HEK293 (cell line): ENCODE results near the gene SLC41A1.

Experiments used
- CTCF ChIA-PET: fragments of 350-600 bp; formaldehyde crosslinking; extraction: SDS; loops from one replicate; lab custom pipeline; 2021; ENCODE audit warnings: antibody characterized with exemption; lab: Yijun Ruan, JAX
- POLR2A ChIA-PET: fragments of 300-600 bp; formaldehyde crosslinking; extraction: SDS; loops from one replicate; lab custom pipeline; 2020; ENCODE audit warnings: antibody characterized with exemption, inconsistent platforms; lab: Yijun Ruan, JAX
- H3K27ac ChIP-seq: fragments of 200-500 bp; sonication (Bioruptor generic); 2 replicates; pipeline ENCODE4 v1.5.1; 2014; ENCODE audit warnings: low read depth, low read length, control low read depth, inconsistent platforms; ENCODE audit errors: extremely low read depth
- H3K36me3 ChIP-seq, 2 experiments: fragments of 200-500 bp in 1 of 2; sonication (Bioruptor generic) in 1 of 2; 1 replicate in 1 of 2; 2 replicates in 1 of 2; pipeline ENCODE4 v1.5.1; 2014 to 2017; ENCODE audit warnings: inconsistent platforms in 2 of 2, low read length in 2 of 2; ENCODE audit not compliant: control insufficient read depth in 2 of 2, insufficient read depth in 1 of 2
- H3K4me1 ChIP-seq: fragments of 200-500 bp; sonication (Bioruptor generic); 2 replicates; pipeline ENCODE4 v1.5.1; 2014; ENCODE audit warnings: mild to moderate bottlenecking, low read length, inconsistent platforms; ENCODE audit not compliant: control insufficient read depth, insufficient read depth
- H3K4me3 ChIP-seq: 2 replicates; pipeline ENCODE4 v1.5.1; 2011; ENCODE audit warnings: low read depth, mild to moderate bottlenecking, control low read depth, low read length, moderate library complexity
- H3K9me3 ChIP-seq: fragments of 200-500 bp; sonication (Bioruptor generic); 2 replicates; pipeline ENCODE4 v1.5.1; 2014; ENCODE audit warnings: low read depth, low read length, inconsistent platforms; ENCODE audit not compliant: control insufficient read depth, insufficient read depth
- GLIS1 ChIP-seq: fragments of 450-650 bp; formaldehyde crosslinking; IDR thresholded peaks from 2 replicates; pipeline ENCODE4 v1.5.1; 2016; ENCODE audit warnings: missing biosample characterization, missing genetic modification characterization
- PRDM1 ChIP-seq: fragments of 450-650 bp; formaldehyde crosslinking; IDR thresholded peaks from 2 replicates; pipeline ENCODE4; 2016; ENCODE audit warnings: missing biosample characterization, missing genetic modification characterization
- RBAK ChIP-seq: fragments of 450-650 bp; formaldehyde crosslinking; IDR thresholded peaks from 2 replicates; pipeline ENCODE4 v1.5.1; 2016; ENCODE audit warnings: missing biosample characterization, missing genetic modification characterization
- SCRT2 ChIP-seq: fragments of 450-650 bp; formaldehyde crosslinking; IDR thresholded peaks from 2 replicates; pipeline ENCODE4 v1.5.1; 2016; ENCODE audit warnings: missing biosample characterization, missing genetic modification characterization
- WT1 ChIP-seq: fragments of 450-650 bp; formaldehyde crosslinking; IDR thresholded peaks from 2 replicates; pipeline ENCODE4 v1.5.1; 2016; ENCODE audit warnings: missing biosample characterization, missing genetic modification characterization
- ZBTB17 ChIP-seq: fragments of 450-650 bp; formaldehyde crosslinking; IDR thresholded peaks from 2 replicates; pipeline ENCODE4 v1.5.1; 2016; ENCODE audit warnings: missing biosample characterization, missing genetic modification characterization
- ZFHX2 ChIP-seq: fragments of 450-650 bp; formaldehyde crosslinking; conservative IDR thresholded peaks from 2 replicates; pipeline ENCODE4 v1.5.1; 2016; ENCODE audit warnings: missing biosample characterization, missing genetic modification characterization
- ZFP37 ChIP-seq: fragments of 450-650 bp; formaldehyde crosslinking; IDR thresholded peaks from 2 replicates; pipeline ENCODE4 v1.5.1; 2016; ENCODE audit warnings: missing biosample characterization, missing genetic modification characterization
- ZNF112 ChIP-seq: fragments of 450-650 bp; formaldehyde crosslinking; IDR thresholded peaks from 2 replicates; pipeline ENCODE4 v1.5.0; 2017; ENCODE audit warnings: missing biosample characterization, missing genetic modification characterization
- ZNF114 ChIP-seq: fragments of 450-650 bp; formaldehyde crosslinking; IDR thresholded peaks from 2 replicates; pipeline ENCODE4 v1.5.0; 2017; ENCODE audit warnings: missing biosample characterization, missing genetic modification characterization
- ZNF16 ChIP-seq: fragments of 450-650 bp; formaldehyde crosslinking; IDR thresholded peaks from 2 replicates; pipeline ENCODE4 v1.5.1; 2016; ENCODE audit warnings: low read depth, missing biosample characterization, missing genetic modification characterization
- ZNF2 ChIP-seq: fragments of 450-650 bp; formaldehyde crosslinking; IDR thresholded peaks from 2 replicates; pipeline ENCODE4 v1.5.1; 2016; ENCODE audit warnings: missing biosample characterization, missing genetic modification characterization
- ZNF211 ChIP-seq: fragments of 450-650 bp; formaldehyde crosslinking; IDR thresholded peaks from 2 replicates; pipeline ENCODE4 v1.5.1; 2016; ENCODE audit warnings: low read depth, missing biosample characterization, missing genetic modification characterization
- ZNF248 ChIP-seq: fragments of 450-650 bp; formaldehyde crosslinking; IDR thresholded peaks from 2 replicates; pipeline ENCODE4 v1.5.1; 2017; ENCODE audit warnings: missing biosample characterization, missing genetic modification characterization
- ZNF394 ChIP-seq: fragments of 450-650 bp; formaldehyde crosslinking; IDR thresholded peaks from 2 replicates; pipeline ENCODE4 v1.5.1; 2016; ENCODE audit warnings: missing biosample characterization, missing genetic modification characterization, mild to moderate bottlenecking, moderate library complexity, borderline replicate concordance
- ZNF416 ChIP-seq: fragments of 450-650 bp; formaldehyde crosslinking; IDR thresholded peaks from 2 replicates; pipeline ENCODE4 v1.5.1; 2016; ENCODE audit warnings: missing biosample characterization, missing genetic modification characterization
- ZNF433 ChIP-seq: fragments of 450-650 bp; formaldehyde crosslinking; IDR thresholded peaks from 2 replicates; pipeline ENCODE4 v1.5.1; 2016; ENCODE audit warnings: missing biosample characterization, missing genetic modification characterization, low read depth
- ZNF48 ChIP-seq: fragments of 450-650 bp; formaldehyde crosslinking; IDR thresholded peaks from 2 replicates; pipeline ENCODE4 v1.5.1; 2016; ENCODE audit warnings: missing biosample characterization, missing genetic modification characterization
- ZNF664 ChIP-seq: fragments of 450-650 bp; formaldehyde crosslinking; IDR thresholded peaks from 2 replicates; pipeline ENCODE4 v1.5.1; 2016; ENCODE audit warnings: missing biosample characterization, missing genetic modification characterization
- ZNF747 ChIP-seq: fragments of 450-650 bp; formaldehyde crosslinking; IDR thresholded peaks from 2 replicates; pipeline ENCODE4 v1.5.1; 2016; ENCODE audit warnings: missing biosample characterization, missing genetic modification characterization
- ZNF837 ChIP-seq: fragments of 450-650 bp; formaldehyde crosslinking; IDR thresholded peaks from 2 replicates; pipeline ENCODE4 v1.5.1; 2016; ENCODE audit warnings: missing biosample characterization, missing genetic modification characterization
- TF ChIP-seq, protein P1 (sequence below): fragments of 450-650 bp; formaldehyde crosslinking; IDR thresholded peaks from 2 replicates; pipeline ENCODE4 v1.5.1; 2016; ENCODE audit warnings: missing biosample characterization, missing genetic modification characterization
- TF ChIP-seq, protein P2 (sequence below): fragments of 450-650 bp; formaldehyde crosslinking; IDR thresholded peaks from 2 replicates; pipeline ENCODE4; 2016; ENCODE audit warnings: missing biosample characterization, missing genetic modification characterization
- TF ChIP-seq, protein P3 (sequence below): fragments of 450-650 bp; formaldehyde crosslinking; IDR thresholded peaks from 2 replicates; pipeline ENCODE4 v1.5.1; 2016; ENCODE audit warnings: missing biosample characterization, missing genetic modification characterization
- TF ChIP-seq, protein P4 (sequence below): fragments of 450-650 bp; formaldehyde crosslinking; IDR thresholded peaks from 2 replicates; pipeline ENCODE4 v1.5.1; 2016; ENCODE audit warnings: missing biosample characterization, missing genetic modification characterization
- TF ChIP-seq, protein P5 (sequence below): fragments of 450-650 bp; formaldehyde crosslinking; IDR thresholded peaks from 2 replicates; pipeline ENCODE4 v1.5.1; 2016; ENCODE audit warnings: missing biosample characterization, missing genetic modification characterization

Gene SLC41A1

DNA sequence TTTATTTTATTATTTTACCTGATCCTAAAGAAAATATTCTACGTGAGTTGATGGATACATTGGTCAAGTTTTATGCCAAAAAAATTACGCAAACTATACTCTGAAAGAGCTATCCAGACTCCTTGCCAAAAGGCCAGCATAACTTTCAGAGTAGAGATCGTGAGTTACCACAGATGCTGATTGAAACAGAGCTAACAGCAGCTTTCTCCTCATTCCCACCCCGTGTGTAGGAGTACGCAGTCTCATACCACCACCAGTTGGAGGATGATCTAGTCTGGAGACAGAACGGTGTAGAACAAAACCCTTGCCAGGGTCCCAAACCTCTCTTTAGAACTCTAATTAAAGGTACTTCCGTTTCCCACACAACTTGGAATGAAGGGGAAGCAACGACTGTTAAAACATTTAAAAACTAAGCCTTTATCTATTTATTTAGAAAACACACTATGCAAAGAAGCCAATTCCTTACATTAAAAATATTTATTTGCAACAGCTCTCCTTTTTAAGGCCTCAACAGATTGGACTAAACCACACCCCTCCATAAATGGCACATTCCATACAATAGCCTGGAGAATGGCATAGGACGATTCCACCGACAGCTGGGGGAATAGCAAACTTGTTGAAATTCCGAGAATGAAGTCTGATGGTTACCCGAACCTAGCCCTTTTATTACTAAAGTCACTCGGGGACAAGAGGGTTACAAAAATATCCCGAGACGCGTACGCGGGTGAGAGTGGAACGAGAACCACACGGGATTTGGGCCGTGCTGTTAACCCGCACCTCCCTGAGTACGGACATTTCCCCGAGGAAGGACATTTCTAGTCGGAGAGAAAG is 64.4 kb downstream of the SLC41A1 start:
- peaks cover 0 to 10% of the 10 kb centered on the region in 2 experiments; a peak in 2 of 3 replicates for H3K36me3 ChIP-seq
- peak overlapping the region; percentile 49 for H3K27ac ChIP-seq
- TF ChIP-seq, protein P1, sequence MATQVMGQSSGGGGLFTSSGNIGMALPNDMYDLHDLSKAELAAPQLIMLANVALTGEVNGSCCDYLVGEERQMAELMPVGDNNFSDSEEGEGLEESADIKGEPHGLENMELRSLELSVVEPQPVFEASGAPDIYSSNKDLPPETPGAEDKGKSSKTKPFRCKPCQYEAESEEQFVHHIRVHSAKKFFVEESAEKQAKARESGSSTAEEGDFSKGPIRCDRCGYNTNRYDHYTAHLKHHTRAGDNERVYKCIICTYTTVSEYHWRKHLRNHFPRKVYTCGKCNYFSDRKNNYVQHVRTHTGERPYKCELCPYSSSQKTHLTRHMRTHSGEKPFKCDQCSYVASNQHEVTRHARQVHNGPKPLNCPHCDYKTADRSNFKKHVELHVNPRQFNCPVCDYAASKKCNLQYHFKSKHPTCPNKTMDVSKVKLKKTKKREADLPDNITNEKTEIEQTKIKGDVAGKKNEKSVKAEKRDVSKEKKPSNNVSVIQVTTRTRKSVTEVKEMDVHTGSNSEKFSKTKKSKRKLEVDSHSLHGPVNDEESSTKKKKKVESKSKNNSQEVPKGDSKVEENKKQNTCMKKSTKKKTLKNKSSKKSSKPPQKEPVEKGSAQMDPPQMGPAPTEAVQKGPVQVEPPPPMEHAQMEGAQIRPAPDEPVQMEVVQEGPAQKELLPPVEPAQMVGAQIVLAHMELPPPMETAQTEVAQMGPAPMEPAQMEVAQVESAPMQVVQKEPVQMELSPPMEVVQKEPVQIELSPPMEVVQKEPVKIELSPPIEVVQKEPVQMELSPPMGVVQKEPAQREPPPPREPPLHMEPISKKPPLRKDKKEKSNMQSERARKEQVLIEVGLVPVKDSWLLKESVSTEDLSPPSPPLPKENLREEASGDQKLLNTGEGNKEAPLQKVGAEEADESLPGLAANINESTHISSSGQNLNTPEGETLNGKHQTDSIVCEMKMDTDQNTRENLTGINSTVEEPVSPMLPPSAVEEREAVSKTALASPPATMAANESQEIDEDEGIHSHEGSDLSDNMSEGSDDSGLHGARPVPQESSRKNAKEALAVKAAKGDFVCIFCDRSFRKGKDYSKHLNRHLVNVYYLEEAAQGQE: no peak
- peak; percentile 94 for TF ChIP-seq SCRT2 (tag by site-specific recombination)
- no peak for TF ChIP-seq GLIS1 (tag by site-specific recombination)
- TF ChIP-seq ZBTB17 (tag by site-specific recombination): 0 out of 2 replicates have a peak, but pooled peaks have one; percentile 10
- TF ChIP-seq ZNF664 (tag by site-specific recombination): no peak
- TF ChIP-seq, protein P2, sequence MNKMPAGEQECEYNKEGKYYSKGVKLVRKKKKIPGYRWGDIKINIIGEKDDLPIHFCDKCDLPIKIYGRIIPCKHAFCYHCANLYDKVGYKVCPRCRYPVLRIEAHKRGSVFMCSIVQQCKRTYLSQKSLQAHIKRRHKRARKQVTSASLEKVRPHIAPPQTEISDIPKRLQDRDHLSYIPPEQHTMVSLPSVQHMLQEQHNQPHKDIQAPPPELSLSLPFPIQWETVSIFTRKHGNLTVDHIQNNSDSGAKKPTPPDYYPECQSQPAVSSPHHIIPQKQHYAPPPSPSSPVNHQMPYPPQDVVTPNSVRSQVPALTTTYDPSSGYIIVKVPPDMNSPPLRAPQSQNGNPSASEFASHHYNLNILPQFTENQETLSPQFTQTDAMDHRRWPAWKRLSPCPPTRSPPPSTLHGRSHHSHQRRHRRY (tag by site-specific recombination): no peak
- TF ChIP-seq PRDM1 (tag by site-specific recombination): peak; percentile 59
- no peak for TF ChIP-seq ZNF248 (tag by site-specific recombination)
- 0 out of 2 replicates have a peak, but pooled peaks have one; percentile 25 for TF ChIP-seq ZFHX2 (tag by site-specific recombination)
- TF ChIP-seq, protein P3, sequence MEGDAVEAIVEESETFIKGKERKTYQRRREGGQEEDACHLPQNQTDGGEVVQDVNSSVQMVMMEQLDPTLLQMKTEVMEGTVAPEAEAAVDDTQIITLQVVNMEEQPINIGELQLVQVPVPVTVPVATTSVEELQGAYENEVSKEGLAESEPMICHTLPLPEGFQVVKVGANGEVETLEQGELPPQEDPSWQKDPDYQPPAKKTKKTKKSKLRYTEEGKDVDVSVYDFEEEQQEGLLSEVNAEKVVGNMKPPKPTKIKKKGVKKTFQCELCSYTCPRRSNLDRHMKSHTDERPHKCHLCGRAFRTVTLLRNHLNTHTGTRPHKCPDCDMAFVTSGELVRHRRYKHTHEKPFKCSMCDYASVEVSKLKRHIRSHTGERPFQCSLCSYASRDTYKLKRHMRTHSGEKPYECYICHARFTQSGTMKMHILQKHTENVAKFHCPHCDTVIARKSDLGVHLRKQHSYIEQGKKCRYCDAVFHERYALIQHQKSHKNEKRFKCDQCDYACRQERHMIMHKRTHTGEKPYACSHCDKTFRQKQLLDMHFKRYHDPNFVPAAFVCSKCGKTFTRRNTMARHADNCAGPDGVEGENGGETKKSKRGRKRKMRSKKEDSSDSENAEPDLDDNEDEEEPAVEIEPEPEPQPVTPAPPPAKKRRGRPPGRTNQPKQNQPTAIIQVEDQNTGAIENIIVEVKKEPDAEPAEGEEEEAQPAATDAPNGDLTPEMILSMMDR (tag by site-specific recombination): no peak
- no peak for TF ChIP-seq ZNF114 (tag by site-specific recombination)
- no peak; the same call in 1 of the 2 replicates for TF ChIP-seq WT1 (tag by site-specific recombination)
- TF ChIP-seq, protein P4, sequence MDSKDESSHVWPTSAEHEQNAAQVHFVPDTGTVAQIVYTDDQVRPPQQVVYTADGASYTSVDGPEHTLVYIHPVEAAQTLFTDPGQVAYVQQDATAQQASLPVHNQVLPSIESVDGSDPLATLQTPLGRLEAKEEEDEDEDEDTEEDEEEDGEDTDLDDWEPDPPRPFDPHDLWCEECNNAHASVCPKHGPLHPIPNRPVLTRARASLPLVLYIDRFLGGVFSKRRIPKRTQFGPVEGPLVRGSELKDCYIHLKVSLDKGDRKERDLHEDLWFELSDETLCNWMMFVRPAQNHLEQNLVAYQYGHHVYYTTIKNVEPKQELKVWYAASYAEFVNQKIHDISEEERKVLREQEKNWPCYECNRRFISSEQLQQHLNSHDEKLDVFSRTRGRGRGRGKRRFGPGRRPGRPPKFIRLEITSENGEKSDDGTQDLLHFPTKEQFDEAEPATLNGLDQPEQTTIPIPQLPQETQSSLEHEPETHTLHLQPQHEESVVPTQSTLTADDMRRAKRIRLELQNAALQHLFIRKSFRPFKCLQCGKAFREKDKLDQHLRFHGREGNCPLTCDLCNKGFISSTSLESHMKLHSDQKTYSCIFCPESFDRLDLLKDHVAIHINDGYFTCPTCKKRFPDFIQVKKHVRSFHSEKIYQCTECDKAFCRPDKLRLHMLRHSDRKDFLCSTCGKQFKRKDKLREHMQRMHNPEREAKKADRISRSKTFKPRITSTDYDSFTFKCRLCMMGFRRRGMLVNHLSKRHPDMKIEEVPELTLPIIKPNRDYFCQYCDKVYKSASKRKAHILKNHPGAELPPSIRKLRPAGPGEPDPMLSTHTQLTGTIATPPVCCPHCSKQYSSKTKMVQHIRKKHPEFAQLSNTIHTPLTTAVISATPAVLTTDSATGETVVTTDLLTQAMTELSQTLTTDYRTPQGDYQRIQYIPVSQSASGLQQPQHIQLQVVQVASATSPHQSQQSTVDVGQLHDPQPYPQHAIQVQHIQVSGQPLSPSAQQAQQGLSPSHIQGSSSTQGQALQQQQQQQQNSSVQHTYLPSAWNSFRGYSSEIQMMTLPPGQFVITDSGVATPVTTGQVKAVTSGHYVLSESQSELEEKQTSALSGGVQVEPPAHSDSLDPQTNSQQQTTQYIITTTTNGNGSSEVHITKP (tag by site-specific recombination): peak; percentile 99
- 0 out of 2 replicates have a peak, but pooled peaks have one; percentile 41 for TF ChIP-seq ZNF2 (tag by site-specific recombination)
- no peak for TF ChIP-seq ZNF211 (tag by site-specific recombination)
- no peak for TF ChIP-seq RBAK (tag by site-specific recombination)
- TF ChIP-seq ZNF112: no peak
- no peak for TF ChIP-seq ZNF433 (tag by site-specific recombination)
- no peak for TF ChIP-seq ZNF747 (tag by site-specific recombination)
- no peak for TF ChIP-seq ZNF416
- TF ChIP-seq ZNF48 (tag by site-specific recombination): no peak
- TF ChIP-seq ZFP37 (tag by site-specific recombination): no peak
- no peak for TF ChIP-seq ZNF837 (tag by site-specific recombination)
- 0 out of 2 replicates have a peak, but pooled peaks have one; percentile 25 for TF ChIP-seq ZNF394 (tag by site-specific recombination)
- TF ChIP-seq, protein P5, sequence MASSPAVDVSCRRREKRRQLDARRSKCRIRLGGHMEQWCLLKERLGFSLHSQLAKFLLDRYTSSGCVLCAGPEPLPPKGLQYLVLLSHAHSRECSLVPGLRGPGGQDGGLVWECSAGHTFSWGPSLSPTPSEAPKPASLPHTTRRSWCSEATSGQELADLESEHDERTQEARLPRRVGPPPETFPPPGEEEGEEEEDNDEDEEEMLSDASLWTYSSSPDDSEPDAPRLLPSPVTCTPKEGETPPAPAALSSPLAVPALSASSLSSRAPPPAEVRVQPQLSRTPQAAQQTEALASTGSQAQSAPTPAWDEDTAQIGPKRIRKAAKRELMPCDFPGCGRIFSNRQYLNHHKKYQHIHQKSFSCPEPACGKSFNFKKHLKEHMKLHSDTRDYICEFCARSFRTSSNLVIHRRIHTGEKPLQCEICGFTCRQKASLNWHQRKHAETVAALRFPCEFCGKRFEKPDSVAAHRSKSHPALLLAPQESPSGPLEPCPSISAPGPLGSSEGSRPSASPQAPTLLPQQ (tag by site-specific recombination): no peak
- TF ChIP-seq ZNF16 (tag by site-specific recombination): no peak

More for the DNA sequence above, 64.4 kb downstream of the SLC41A1 start:
- Histone ChIP-seq H3K9me3 (no peaks in the 10 kb centered on the region), H3K4me3 (peak overlapping the region; percentile 85), H3K4me1 (peaks cover 6% of the 10 kb centered on the region; the same call in 1 of the 2 replicates)
- CTCF ChIA-PET: interaction anchor here (0.6 to 1.7 kb wide), 5 partner anchors 8 to 800 kb away, joined by 3 to 5 read pairs (median 3); no protein-coding TSS in a partner anchor
- POLR2A ChIA-PET: interaction anchor here (0.6 to 2.4 kb wide), 11 partner anchors 8 to 116 kb away, joined by 3 to 12 read pairs (median 5); partner anchors contain the start of genes ELK4, RAB29 and SLC45A3
